ENCODE measurements around the gene EPHA3. TPM values are rescaled to one million over a fixed set of nuclear protein-coding genes. Genes with fewer than 3 reads are reported as not detected.

Gene EPHA3
- total RNA-seq, 1 experiment from 2014 or later = 1.2 TPM

DNA sequence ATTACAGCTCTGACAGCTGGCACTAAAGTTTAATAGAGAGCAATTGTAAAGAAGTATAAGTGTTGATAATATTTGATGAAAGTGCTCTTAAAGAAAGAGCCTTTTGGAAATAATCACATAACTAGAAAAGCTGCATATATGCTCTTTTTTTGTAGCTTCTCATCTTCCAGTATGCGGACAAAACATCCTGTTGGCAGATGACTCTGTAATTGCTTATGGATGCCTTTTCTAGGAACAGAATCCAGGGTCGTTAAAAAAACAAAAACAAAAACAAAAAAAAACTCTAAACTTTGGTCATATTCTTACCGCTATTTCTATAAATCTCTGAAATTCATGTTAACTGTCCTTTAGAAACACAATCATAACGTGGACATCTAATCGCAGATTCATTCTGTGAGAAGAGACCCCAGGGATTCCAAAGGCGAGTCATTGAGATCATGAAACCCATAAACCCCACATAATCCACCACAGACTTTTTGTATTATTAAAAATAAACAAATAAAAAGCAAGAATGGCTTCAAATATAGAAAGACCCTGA, 109.8 kb downstream of the EPHA3 start:
- in situ Hi-C loops (cut with HindIII; ENCODE audit: low sequenced_read_pairs) = no loop called here
- DNase-seq (ENCODE audit: low spot score) = no peak

DNA sequence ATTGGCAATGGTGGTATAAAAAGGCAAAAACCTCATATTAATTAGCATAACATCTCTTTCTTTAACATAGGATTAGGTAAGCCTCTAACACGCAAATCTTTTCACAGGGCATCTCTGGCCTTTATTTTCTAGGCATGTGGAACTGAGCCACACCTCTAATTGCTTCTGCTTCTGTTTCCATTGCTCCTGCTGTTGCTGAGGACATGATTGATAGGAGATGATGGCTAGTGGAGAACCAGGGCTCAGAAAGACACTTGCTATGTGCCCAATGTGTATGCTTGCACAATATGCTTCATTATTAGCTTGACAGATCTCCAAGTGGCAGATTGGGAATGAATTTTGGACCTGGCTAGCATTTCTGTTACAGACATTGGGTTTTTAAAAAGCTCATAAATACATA, 114.5 kb downstream of the EPHA3 start:
- no peak for DNase-seq (ENCODE audit: low spot score)
- in situ Hi-C loops (cut with HindIII; ENCODE audit: low sequenced_read_pairs) = no loop called here

DNA sequence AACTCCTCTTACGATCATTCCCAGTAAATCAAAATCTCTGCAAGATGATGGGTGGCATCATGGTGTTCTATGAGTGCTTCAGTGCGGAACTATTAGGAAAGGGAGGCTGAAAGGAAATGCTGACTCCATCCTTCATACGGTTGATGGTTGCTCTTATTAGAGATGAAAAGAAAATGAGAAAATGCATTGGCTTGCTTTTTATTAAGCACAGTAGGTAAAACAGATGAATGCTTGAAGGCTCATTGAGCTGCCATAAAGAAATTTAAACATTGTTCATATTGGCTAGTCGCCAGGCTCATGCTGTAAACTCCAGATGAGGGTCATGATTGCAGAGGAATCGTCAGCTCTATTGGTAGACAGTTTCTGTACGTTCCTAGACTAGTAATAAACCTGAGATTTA, 115.8 kb downstream of the EPHA3 start:
- in situ Hi-C loops (cut with HindIII; ENCODE audit: low sequenced_read_pairs) = no loop called here
- no peak for DNase-seq (ENCODE audit: low spot score)

DNA sequence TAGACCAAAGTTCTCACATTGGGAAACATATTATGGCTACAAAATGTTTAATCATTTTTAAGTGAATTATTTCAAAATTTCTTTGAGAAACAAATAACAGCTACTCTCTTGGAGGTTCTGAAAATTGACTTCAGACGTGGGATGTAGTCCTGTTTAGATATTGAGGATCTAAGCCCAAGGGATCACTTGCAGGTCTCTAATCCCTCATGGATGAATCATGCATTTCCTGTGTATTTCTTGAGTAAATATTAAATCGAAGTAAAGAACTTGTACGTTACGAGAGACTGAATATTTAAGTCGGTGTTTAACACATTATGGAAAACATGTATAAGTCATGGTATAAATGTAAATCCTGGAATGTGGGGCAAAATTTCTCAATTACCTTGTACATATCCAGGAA, 119.8 kb downstream of the EPHA3 start:
- DNase-seq (ENCODE audit: low spot score) = no peak

DNA sequence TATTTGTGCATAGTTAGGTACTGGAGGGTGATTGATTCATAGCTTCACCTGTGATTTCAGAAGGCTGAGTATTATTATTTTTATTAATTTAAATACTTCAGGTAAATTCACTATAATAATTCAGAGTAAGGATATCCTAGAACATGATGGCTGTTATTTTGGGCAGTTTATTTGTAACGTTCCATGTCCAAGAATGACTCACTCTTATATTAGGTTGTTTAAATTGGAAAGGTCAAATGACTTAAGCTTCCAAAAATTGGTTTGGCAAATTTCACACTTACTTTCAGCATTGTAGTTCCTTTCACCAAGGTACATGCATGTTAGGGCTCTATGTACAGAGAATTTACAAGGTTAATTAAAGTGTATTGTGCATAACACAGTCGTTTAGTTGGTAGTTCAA, 120.2 kb downstream of the EPHA3 start:
- in situ Hi-C loops (cut with HindIII; ENCODE audit: low sequenced_read_pairs) = no loop called here
- no peak for DNase-seq (ENCODE audit: low spot score)

More for the DNA sequence above, 119.8 kb downstream of the EPHA3 start:
- in situ Hi-C loops (cut with HindIII; ENCODE audit: low sequenced_read_pairs) = no loop called here

DNA sequence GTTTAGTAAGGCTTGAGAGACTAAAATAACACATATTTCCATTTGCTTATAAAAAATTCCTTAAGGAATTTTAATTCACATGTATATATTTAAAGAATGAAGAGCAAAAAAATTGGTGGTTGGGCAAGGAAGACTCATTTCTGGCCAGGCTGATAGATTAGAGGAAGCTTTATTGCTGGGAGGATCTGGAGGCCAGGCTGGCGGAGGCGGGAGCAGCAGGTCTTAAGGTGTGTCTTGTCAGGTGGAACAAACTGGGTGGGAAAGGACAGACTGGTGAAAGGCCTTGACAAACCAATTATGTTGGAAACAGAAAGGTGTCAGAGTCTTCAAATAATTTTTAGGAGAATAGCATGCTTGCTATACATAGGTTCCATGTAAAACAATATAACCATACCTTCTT, 124.7 kb downstream of the EPHA3 start:
- DNase-seq (ENCODE audit: low spot score) = no peak
- in situ Hi-C loops (cut with HindIII; ENCODE audit: low sequenced_read_pairs) = no loop called here

DNA sequence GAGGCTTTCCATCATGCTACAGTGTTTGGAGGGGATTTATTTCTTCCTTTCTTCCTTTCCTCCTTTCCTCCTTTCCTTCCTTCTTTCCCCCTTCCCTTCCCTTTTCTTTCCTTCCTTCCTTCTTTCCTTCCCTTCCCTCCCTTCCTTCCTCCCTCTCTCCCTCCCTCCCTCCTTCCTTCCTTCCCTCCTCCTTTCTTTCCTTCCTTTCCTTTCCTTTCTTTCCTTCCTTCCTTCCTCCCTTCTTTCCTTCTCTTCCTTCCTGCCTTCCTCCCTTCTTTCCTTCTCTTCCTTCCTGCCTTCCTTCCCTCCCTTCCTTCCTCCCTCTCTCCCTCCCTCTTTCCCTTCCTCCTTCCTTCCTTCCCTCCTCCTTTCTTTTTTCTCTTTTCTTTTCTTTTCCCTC, 127.2 kb downstream of the EPHA3 start:
- in situ Hi-C loops (cut with HindIII; ENCODE audit: low sequenced_read_pairs) = no loop called here
- no peak for DNase-seq (ENCODE audit: low spot score)

DNA sequence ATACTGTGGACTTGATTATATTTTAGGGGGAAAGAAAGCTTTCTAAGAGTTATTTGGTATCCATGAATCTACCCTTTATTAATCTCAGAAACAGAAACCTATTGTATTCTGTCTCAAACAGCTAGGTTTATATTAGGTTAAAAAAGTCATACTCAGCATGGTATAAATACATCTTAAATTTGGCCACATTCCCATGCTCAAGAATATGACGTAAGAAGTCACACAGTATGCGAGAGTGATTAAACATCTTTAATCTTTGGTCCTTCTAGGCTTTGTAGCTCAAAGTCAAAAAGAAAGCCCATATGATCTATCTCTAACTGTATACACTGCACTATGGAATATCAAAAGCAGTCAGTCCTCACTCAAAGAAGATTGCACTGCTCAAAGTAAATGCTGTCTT, 131.4 kb downstream of the EPHA3 start:
- no peak for DNase-seq (ENCODE audit: low spot score)
- in situ Hi-C loops (cut with HindIII; ENCODE audit: low sequenced_read_pairs) = no loop called here

DNA sequence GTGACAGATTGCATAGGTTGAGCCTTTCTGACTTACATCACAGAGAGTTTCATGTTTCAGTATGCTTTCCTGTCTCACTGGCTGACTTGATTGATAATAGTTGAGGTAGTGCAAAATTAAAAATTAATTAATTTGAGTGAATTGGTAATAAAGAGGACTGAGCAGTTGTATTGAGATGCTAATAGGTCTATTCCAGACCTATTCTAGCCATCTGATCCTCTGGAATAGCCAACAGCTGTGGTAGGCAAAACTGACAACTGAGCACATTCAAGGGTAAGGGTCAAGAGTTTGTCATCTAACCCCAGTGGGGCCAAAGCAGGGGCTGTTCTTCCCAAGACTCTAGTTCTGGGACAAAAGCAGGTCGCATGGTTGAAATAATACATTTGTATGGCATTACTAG, 132.4 kb downstream of the EPHA3 start:
- no peak for DNase-seq (ENCODE audit: low spot score)
- in situ Hi-C loops (cut with HindIII; ENCODE audit: low sequenced_read_pairs) = no loop called here

DNA sequence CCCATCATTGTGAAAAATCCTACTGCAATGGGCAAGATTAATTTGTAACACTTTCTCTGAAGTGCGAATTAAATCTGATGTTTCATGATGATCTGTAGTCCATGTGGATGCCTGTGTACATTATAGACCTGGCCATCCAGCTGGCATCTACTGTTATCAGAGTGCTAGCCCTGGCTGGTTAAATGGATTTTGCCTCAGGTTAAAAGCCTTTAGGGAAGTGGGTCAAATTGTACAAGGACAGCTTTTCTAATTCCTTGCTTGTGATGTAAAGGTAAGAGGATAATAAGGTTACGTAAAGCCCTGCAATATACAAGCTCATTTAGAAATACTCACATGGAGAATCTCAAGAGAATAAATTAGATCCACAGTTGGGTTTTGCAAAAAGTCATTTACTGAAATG, 138.2 kb downstream of the EPHA3 start:
- in situ Hi-C loops (cut with HindIII; ENCODE audit: low sequenced_read_pairs) = no loop called here
- no peak for DNase-seq (ENCODE audit: low spot score)

DNA sequence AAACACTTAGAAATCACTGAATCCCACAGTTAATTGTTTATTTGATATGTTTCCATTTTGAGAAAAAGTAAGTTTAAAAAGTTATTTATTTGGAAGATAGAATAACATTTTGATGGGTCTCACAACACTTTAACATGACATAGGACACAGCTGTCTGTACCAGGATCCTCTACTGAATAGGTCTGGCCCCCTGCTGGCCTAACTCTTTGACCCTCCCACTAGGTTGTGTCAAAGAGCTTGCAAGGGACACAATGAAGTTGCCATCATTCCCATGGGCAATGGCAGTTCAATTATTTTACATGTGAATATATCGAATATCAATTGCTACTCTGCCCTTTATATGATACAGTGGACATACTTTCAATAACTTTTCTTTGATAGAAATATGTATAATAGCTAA, 138.9 kb downstream of the EPHA3 start:
- no peak for DNase-seq (ENCODE audit: low spot score)
- in situ Hi-C loops (cut with HindIII; ENCODE audit: low sequenced_read_pairs) = no loop called here

DNA sequence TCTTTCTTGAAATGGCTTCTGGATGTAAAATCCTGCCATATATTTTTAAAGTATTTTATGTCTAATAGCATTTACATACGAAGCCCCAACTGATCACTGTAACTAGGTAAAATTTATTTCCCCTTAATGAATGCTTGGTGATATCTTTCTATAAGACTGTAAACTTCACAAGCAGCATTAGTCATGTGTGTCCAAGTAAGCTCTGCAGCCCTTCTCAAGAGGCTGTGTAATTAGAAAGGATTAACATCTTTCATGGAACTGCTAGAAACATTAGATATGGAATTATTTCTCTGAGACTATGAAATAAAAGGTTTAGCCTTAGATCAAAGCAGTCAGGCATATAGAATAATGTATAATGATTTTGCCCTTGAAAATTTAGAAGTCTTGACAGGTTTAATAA, 143.3 kb downstream of the EPHA3 start:
- no peak for DNase-seq (ENCODE audit: low spot score)
- in situ Hi-C loops (cut with HindIII; ENCODE audit: low sequenced_read_pairs) = no loop called here

DNA sequence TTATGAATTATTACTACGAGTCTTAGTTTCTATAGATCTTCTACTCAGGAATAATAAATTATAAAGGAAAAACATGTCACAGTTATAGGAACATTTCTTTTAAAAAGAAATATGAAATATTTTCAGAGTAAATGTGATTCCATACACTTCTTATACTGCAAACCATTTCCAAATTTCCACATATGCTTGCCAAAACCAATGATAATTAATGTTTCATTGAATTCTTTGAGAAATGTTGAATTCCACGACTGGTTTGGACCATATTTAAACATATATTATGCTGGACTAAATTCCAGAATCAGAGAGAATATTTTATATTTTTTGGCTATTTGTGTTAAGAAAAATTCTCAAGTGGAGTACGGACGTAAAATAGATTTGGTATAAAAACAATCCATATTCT, 144.6 kb downstream of the EPHA3 start:
- DNase-seq (ENCODE audit: low spot score) = no peak
- in situ Hi-C loops (cut with HindIII; ENCODE audit: low sequenced_read_pairs) = no loop called here

DNA sequence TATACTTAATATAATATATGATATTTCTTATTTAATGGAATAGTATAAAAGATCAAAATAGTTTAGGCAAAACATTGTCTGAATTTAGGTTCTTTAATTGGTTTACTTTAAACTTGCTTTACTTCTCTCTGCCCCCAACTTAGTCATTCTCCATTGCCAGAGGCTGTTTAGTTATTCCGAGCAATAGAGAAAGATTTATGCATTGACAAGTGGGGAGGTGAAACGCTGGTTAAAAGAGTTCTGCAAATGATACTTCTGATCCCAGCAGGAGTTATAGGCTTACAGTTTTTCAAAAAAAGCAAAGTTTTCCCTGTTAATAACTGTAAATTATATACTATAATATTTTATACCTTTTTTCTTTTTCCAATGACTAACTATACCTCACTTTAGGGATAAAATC, 145.4 kb downstream of the EPHA3 start:
- in situ Hi-C loops (cut with HindIII; ENCODE audit: low sequenced_read_pairs) = no loop called here

DNA sequence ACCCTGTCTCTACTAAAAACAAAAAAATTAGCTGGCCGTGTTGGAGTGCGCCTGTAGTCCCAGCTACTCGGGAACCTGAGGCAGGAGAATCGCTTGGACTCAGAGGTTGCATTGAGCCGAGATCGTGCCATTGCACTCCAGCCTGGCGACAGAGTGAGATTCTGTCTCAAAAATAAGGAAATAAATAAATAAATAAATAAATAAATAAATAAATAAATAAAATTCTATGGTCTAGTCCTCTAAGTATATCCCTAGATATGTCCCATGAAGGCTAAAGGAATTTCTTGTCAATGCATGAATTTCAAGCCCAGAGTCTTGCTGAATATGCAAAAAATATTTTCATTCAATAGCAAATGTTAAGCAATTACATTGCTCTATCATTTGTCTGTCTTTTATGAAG, 149.0 kb downstream of the EPHA3 start:
- no peak for DNase-seq (ENCODE audit: low spot score)
- in situ Hi-C loops (cut with HindIII; ENCODE audit: low sequenced_read_pairs) = no loop called here

More for the DNA sequence above, 145.4 kb downstream of the EPHA3 start:
- no peak for DNase-seq (ENCODE audit: low spot score)

DNA sequence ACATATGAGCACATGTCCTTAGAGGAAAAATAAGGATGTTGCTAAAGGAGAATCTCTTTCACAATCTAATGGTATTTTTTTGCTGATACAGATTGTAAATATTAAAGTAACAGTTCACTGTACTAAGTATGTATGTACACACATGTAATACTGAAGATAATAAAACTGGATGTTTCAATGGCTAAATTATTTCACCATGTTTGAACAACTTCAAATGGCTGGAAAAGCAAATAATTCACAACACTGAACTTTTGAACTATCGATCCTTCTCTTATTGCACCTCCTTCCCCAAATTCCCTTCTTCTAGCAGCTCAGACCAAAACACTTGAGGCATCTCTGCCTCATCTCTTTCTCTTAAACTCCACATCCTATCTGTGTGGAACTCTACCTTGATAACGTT, 149.5 kb downstream of the EPHA3 start:
- in situ Hi-C loops (cut with HindIII; ENCODE audit: low sequenced_read_pairs) = no loop called here
- DNase-seq (ENCODE audit: low spot score) = no peak

DNA sequence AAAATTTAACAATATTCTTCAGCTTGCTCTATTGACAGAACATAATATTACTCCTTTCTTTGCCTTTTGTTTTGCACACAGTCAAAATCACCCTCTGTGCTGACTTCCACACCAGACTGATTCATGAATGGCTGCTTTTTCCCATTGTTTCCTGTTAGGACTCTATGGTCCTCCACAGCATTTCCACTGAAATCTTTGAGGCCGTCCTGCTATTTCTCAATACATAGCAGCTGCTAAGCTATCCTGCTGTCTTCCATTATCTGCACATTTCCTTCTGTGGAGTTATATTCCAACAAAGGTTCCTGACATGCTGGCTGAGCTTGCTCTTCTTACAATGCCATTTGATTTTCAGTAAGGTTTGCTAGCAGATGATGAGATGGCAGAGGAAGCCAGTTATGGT, 153.3 kb downstream of the EPHA3 start:
- DNase-seq (ENCODE audit: low spot score) = no peak
- in situ Hi-C loops (cut with HindIII; ENCODE audit: low sequenced_read_pairs) = no loop called here

DNA sequence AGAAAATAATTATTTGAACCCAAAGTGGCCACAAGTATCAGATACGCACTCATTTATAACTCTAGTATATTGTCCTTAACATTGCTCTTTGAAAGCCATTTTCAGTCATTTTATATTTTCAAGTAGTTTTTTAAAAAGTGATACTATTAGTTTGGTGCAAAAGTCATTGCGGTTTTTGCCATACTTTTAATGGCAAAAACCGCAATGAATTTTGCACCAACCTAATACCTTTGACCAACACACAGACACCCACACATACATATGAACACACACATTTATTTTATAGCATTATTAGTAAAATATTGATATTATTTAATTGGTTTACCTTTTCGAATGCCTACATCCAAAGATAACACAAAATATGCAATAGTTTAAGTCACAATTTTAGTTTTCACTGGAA, 154.3 kb downstream of the EPHA3 start:
- in situ Hi-C loops (cut with HindIII; ENCODE audit: low sequenced_read_pairs) = no loop called here
- no peak for DNase-seq (ENCODE audit: low spot score)

DNA sequence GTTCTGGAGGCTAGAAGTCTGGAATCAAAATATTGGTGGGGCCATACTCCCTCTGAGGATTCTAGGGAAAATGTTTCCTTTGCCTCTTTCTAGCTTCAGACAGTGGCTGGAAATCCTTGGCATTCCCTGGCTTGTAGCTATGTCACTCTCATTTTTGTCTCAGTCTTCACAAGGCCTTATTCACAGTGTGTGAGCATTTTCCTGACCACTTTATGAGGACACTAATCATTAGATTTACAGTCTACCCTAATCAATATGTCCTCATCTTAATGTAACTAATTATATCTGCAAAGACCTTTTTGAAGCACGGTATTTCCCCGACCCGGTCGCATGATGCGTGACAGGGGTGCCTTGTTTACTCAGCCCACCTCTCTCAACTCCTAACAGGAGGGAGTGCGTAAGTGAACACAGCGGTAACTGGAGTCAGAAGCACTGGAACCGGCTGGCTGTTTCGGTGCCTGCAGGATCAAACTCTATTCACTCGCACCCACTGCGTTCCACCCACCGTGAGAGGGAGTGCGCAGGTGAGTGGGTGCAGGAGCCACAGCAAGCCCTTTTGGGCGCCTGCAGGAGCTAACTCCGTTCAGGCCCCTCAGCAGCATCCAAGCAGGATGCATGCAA, 155.0 kb downstream of the EPHA3 start:
- in situ Hi-C loops (cut with HindIII; ENCODE audit: low sequenced_read_pairs) = no loop called here
- DNase-seq (ENCODE audit: low spot score) = no peak

DNA sequence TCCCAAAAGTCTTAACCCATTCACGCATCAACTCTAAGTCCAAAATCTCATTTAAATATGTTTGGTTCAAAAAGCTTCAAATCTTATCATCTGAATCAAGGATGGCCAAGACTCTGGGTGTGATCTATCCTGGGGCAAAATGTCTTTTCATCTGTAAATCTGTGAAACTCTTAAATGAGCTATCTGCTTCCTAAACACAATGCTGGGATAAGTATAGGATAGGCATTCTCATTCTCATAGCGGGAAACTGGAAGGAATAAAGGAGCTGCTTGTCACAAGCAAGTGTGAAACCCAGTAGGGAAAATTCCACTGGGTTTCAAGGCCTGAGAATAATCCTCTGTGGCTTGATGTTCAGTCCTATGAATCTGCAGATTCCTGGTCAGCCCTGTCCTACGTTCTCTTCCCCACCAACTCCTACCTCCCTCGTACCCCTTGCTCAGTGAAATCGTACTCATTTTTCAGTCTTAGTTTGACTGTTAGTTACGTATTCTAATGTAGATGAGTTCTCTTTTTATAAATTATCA, 156.7 kb downstream of the EPHA3 start:
- in situ Hi-C loops (cut with HindIII; ENCODE audit: low sequenced_read_pairs) = no loop called here
- DNase-seq (ENCODE audit: low spot score) = no peak

DNA sequence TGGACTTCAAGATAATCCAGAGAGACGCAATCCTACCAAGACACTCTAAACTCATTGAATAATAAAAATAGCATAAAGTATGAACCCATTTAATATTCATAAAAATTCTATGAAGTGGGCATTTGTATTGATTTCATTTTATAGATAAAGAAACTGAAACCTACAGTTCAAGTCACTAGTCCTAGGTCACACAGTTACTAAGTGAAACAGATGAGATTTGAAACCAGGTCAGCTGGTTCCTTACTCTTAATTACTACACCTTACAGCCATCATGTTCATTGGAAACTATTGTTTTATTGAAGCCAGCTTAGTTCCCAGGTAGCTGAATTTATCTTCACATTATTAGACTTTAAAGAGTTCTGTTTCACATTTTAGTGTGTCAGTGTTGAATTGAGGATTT, 158.7 kb downstream of the EPHA3 start:
- in situ Hi-C loops (cut with HindIII; ENCODE audit: low sequenced_read_pairs) = no loop called here

More for the DNA sequence above, 158.7 kb downstream of the EPHA3 start:
- DNase-seq (ENCODE audit: low spot score) = no peak

All from G401 (cell line).